WTC11 (cell line): ENCODE data around the gene SLC24A3. TPM values are rescaled to one million over a fixed set of nuclear protein-coding genes. Genes with fewer than 3 reads are reported as not detected.

Experiments
- ATAC-seq: fragments of 200-7000 bp; cut with Tn5 transposase; 2 replicates; pipeline ENCODE4 v1.10.0; 2021; ENCODE audit warnings: mild to moderate bottlenecking, moderate library complexity
- CTCF ChIA-PET: fragments of 300-600 bp; sonication (Branson Sonifier 250); formaldehyde crosslinking; loops from one replicate; lab custom pipeline; 2021; ENCODE audit warnings: antibody characterized with exemption; lab: Charles Lee
- POLR2A ChIA-PET: fragments of 350-600 bp; sonication (Branson Sonifier 250); formaldehyde crosslinking; loops from one replicate; lab custom pipeline; 2021; ENCODE audit warnings: antibody characterized with exemption; lab: Charles Lee
- DNase-seq: peaks from one replicate; pipeline ENCODE4 v3.0.0; 2021; ENCODE audit warnings: low spot score
- H3K27ac Mint-ChIP-seq: 2 replicates; pipeline ENCODE4 v1.8.0; 2021; ENCODE audit warnings: mixed read lengths
- H3K27me3 Mint-ChIP-seq: 2 replicates; pipeline ENCODE4 v1.8.0; 2021; ENCODE audit warnings: low read depth, mild to moderate bottlenecking, moderate library complexity, mixed read lengths
- H3K36me3 Mint-ChIP-seq: 2 replicates; pipeline ENCODE4 v1.8.0; 2021; ENCODE audit warnings: mixed read lengths
- H3K4me1 Mint-ChIP-seq: 2 replicates; pipeline ENCODE4 v1.8.0; 2022; ENCODE audit warnings: mixed read lengths
- H3K4me3 Mint-ChIP-seq: 2 replicates; pipeline ENCODE4 v1.8.0; 2021; ENCODE audit warnings: mild to moderate bottlenecking, moderate library complexity, mixed read lengths
- H3K9me3 Mint-ChIP-seq: 2 replicates; pipeline ENCODE4 v1.8.0; 2021; ENCODE audit warnings: mixed read lengths
- AFF4 ChIP-seq: sonication (generic); formaldehyde crosslinking; IDR thresholded peaks from 2 replicates; pipeline ENCODE4 v1.8.1; 2023; ENCODE audit warnings: mild to moderate bottlenecking, missing genetic modification reagents, borderline replicate concordance
- ARID4B ChIP-seq: sonication (generic); formaldehyde crosslinking; IDR thresholded peaks from 2 replicates; pipeline ENCODE4 v1.8.0; 2023; ENCODE audit warnings: missing genetic modification reagents, mild to moderate bottlenecking, borderline replicate concordance
- ATF6 ChIP-seq: sonication (generic); formaldehyde crosslinking; IDR thresholded peaks from 2 replicates; pipeline ENCODE4 v1.8.1; 2023; ENCODE audit warnings: mild to moderate bottlenecking, missing genetic modification reagents
- CBFB ChIP-seq: sonication (generic); formaldehyde crosslinking; IDR thresholded peaks from 2 replicates; pipeline ENCODE4 v1.8.1; 2022; ENCODE audit warnings: mild to moderate bottlenecking, low read depth, missing genetic modification reagents
- E2F5 ChIP-seq: sonication (generic); formaldehyde crosslinking; IDR thresholded peaks from 2 replicates; pipeline ENCODE4 v1.8.1; 2022; ENCODE audit warnings: mild to moderate bottlenecking, moderate library complexity, missing genetic modification reagents
- ERG ChIP-seq: fragments of 250-450 bp; sonication (Bioruptor Pico); IDR thresholded peaks from 2 replicates; pipeline ENCODE4 v1.8.0; 2021; ENCODE audit warnings: mild to moderate bottlenecking
- FOXP4 ChIP-seq: sonication (generic); formaldehyde crosslinking; IDR thresholded peaks from 2 replicates; pipeline ENCODE4 v1.8.0; 2022; ENCODE audit warnings: mild to moderate bottlenecking, missing genetic modification reagents
- MYBL2 ChIP-seq: sonication (generic); formaldehyde crosslinking; IDR thresholded peaks from 2 replicates; pipeline ENCODE4 v1.8.1; 2023; ENCODE audit warnings: mild to moderate bottlenecking, moderate library complexity, missing genetic modification reagents
- NR2C2 ChIP-seq: sonication (generic); formaldehyde crosslinking; IDR thresholded peaks from 2 replicates; pipeline ENCODE4 v1.8.0; 2022; ENCODE audit warnings: mild to moderate bottlenecking, missing genetic modification reagents
- TEAD4 ChIP-seq: sonication (generic); formaldehyde crosslinking; IDR thresholded peaks from 2 replicates; pipeline ENCODE4 v1.8.0; 2022; ENCODE audit warnings: mild to moderate bottlenecking, missing genetic modification reagents
- TP53 ChIP-seq: sonication (generic); formaldehyde crosslinking; IDR thresholded peaks from 2 replicates; pipeline ENCODE4 v1.8.1; 2023; ENCODE audit warnings: mild to moderate bottlenecking, missing genetic modification reagents
- ZNF232 ChIP-seq: sonication (generic); formaldehyde crosslinking; IDR thresholded peaks from 2 replicates; pipeline ENCODE4 v1.8.0; 2022; ENCODE audit warnings: mild to moderate bottlenecking, missing genetic modification reagents
- total RNA-seq: library from RNA; stranded (reverse); gene quantifications from 3 replicates; pipeline ENCODE4 v1.2.3, GENCODE V29; 2021
- TF ChIP-seq, protein P1 (sequence below): sonication (generic); formaldehyde crosslinking; IDR thresholded peaks from 2 replicates; pipeline ENCODE4 v1.8.1; 2022; ENCODE audit warnings: mild to moderate bottlenecking, missing genetic modification reagents, moderate library complexity, borderline replicate concordance
- TF ChIP-seq, protein P2 (sequence below): fragments of 250-450 bp; sonication (Bioruptor Pico); conservative IDR thresholded peaks from 2 replicates; pipeline ENCODE4 v1.9.0; 2021; ENCODE audit warnings: mild to moderate bottlenecking
- TF ChIP-seq, protein P3 (sequence below): sonication (generic); formaldehyde crosslinking; conservative IDR thresholded peaks from 2 replicates; pipeline ENCODE4 v1.8.1; 2022; ENCODE audit warnings: mild to moderate bottlenecking, missing genetic modification reagents

SLC24A3 gene
- total RNA-seq, 1 experiment from 2014 or later, result 5.7 TPM

DNA sequence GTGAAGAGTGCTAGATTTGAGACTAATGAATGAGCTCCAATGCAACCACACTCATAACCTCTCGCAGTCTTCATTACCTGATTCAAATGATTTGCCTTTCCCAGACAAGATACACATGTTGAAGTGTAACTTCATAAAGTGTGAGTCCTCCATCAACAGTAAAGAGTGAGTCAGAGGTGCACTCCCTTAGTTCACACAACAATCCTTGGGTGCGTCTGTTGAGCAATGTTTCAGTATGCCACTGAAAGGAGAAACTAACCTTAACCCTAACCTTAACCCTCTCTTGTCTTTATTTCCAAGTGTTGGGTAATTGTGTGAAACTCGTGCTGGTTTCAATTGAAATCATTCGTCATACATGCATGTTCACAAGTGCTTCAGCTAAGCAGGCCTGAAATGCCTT is 524.6 kb downstream of the SLC24A3 start (continued):
- no peak for TF ChIP-seq FOXP4
- no peak for TF ChIP-seq ZNF232
- TF ChIP-seq, protein P1, sequence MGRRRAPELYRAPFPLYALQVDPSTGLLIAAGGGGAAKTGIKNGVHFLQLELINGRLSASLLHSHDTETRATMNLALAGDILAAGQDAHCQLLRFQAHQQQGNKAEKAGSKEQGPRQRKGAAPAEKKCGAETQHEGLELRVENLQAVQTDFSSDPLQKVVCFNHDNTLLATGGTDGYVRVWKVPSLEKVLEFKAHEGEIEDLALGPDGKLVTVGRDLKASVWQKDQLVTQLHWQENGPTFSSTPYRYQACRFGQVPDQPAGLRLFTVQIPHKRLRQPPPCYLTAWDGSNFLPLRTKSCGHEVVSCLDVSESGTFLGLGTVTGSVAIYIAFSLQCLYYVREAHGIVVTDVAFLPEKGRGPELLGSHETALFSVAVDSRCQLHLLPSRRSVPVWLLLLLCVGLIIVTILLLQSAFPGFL (CRISPR knock-in tag), result no peak

GRCh38 chr20:19738951-19739350 is 526.5 kb downstream of the SLC24A3 start:
- Mint-ChIP-seq H3K36me3 (no peaks in the 10 kb centered on the region), H3K4me1 (peaks cover 28% of the 10 kb centered on the region), H3K9me3 (no peaks in the 10 kb centered on the region), H3K4me3 (no peak overlapping the region), H3K27me3 (no peaks in the 10 kb centered on the region), H3K27ac (no peak overlapping the region)
- POLR2A ChIA-PET, result no interaction called here
- ATAC-seq (no peak), DNase-seq (no peak)
- CTCF ChIA-PET, result no interaction called here
- TF ChIP-seq E2F5, result no peak
- no peak for TF ChIP-seq NR2C2 (CRISPR knock-in tag)
- no peak for TF ChIP-seq MYBL2 (CRISPR knock-in tag)
- no peak for TF ChIP-seq ZNF232
- TF ChIP-seq, protein P1 (CRISPR knock-in tag), result no peak
- TF ChIP-seq TP53 (CRISPR knock-in tag), result no peak
- TF ChIP-seq, protein P2, sequence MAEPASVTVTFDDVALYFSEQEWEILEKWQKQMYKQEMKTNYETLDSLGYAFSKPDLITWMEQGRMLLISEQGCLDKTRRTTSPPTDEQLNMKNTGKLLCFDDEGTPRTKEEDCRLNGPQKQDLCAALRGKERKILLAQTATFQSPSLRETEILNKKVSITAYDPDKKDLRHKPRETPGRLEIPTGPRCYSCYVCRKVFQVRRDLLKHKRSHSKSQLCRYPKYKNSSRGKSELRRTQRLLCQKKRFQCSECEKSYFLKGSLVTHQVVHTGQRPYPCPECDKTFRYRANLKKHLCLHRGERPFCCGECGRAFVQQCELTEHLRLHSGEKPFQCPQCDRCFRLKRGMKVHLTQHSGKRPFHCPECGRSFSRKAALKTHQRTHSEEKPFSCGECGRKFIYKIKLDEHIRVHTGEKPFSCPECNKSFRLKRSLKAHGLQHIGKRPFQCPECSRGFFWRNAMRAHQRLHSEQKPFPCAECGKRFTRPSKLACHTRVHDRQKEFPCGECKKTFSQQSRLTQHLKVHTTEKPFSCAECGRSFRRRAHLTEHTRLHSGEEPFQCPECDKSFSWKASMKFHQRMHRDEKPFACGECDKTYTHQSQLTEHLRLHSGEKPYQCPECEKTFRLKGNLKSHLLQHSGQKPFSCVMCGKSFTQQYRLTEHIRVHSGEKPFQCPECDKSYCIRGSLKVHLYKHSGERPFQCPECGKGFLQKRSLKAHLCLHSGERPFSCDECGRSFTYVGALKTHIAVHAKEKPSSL, result no peak
- no peak for TF ChIP-seq ARID4B (CRISPR knock-in tag)
- no peak for TF ChIP-seq CBFB (CRISPR knock-in tag)
- no peak for TF ChIP-seq AFF4 (CRISPR knock-in tag)
- TF ChIP-seq TEAD4 (CRISPR knock-in tag), result no peak
- TF ChIP-seq, protein P3, sequence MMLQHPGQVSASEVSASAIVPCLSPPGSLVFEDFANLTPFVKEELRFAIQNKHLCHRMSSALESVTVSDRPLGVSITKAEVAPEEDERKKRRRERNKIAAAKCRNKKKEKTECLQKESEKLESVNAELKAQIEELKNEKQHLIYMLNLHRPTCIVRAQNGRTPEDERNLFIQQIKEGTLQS (CRISPR knock-in tag), result no peak
- TF ChIP-seq ATF6, result no peak
- no peak for TF ChIP-seq ERG (CRISPR knock-in tag)
